HCT116 (cell line): ENCODE measurements around the gene USH1C. TPM values are rescaled to one million over a fixed set of nuclear protein-coding genes. Genes with fewer than 3 reads are reported as not detected.
A peak's percentile ranks its signal among the peaks of the same experiment; 100 is the strongest.

Experiments
- ATAC-seq: fragments of 200-7000 bp; cut with Tn5 transposase; 2 replicates; pipeline ENCODE4 v1.9.1; 2020; ENCODE audit warnings: mild to moderate bottlenecking, moderate library complexity
- BruUV-seq: library from RNA; stranded (reverse); fragments of 400-500 nt; replicated peaks from 2 replicates; lab custom pipeline; 2021; lab: Mats Ljungman, UMichigan
- CTCF ChIA-PET: fragments of 300-600 bp; sonication (Branson Sonifier 250); formaldehyde crosslinking; loops from one replicate; lab custom pipeline; 2021; ENCODE audit warnings: antibody characterized with exemption; lab: Charles Lee
- POLR2A ChIA-PET: fragments of 300-600, 350-600 bp; sonication (Branson Sonifier 250); formaldehyde crosslinking; loops from one replicate; lab custom pipeline; 2021; ENCODE audit warnings: antibody characterized with exemption; lab: Charles Lee
- RAD21 ChIA-PET, 2 experiments: fragments of 300-600 bp; sonication (Branson Sonifier 250); formaldehyde crosslinking; loops; one replicate each; lab custom pipeline; 2023; ENCODE audit warnings: low total read pairs in 2 of 2; ENCODE audit not compliant: uncharacterized antibody in 2 of 2, unreplicated experiment in 2 of 2, low non-redundant PET in 1 of 2; lab: Charles Lee
- DNase-seq: peaks from one replicate; pipeline ENCODE4 v3.0.0-alpha.2; 2010; ENCODE audit warnings: low read depth, low spot score
- H2AFZ ChIP-seq: fragments of 200-600 bp; shearing (Covaris generic), sonication (generic); 2 replicates; pipeline ENCODE4 v1.6.1; 2017; ENCODE audit warnings: low read depth, mixed run types, mixed read lengths, antibody characterized with exemption, low read length; ENCODE audit not compliant: poor library complexity, severe bottlenecking
- H3K27ac ChIP-seq: 2 replicates; pipeline ENCODE4 v1.5.1; 2012; ENCODE audit warnings: low read depth, low read length
- H3K27me3 ChIP-seq: fragments of 200-600 bp; sonication (generic); 2 replicates; pipeline ENCODE4 v1.6.1; 2016; ENCODE audit warnings: mixed run types, low read length, mixed read lengths; ENCODE audit not compliant: insufficient read depth
- H3K36me3 ChIP-seq, 2 experiments: fragments of 200-500 bp in 1 of 2; fragments of 200-600 bp in 1 of 2; sonication (Bioruptor generic) in 1 of 2; sonication (generic) in 1 of 2; 2 replicates each; pipeline versions ENCODE4 v1.5.1 to v1.6.1; 2014 to 2016; ENCODE audit warnings: low read length in 2 of 2, inconsistent platforms in 1 of 2, mixed read lengths in 1 of 2, mixed run types in 1 of 2; ENCODE audit not compliant: insufficient read depth in 2 of 2, control insufficient read depth in 1 of 2
- H3K4me1 ChIP-seq, 2 experiments: fragments of 200-600 bp in 1 of 2; sonication (generic) in 1 of 2; 2 replicates each; pipeline versions ENCODE4 v1.5.1 to v1.6.1; 2012 to 2017; ENCODE audit warnings: low read length in 2 of 2, inconsistent platforms in 1 of 2, mild to moderate bottlenecking in 1 of 2, mixed read lengths in 1 of 2, mixed run types in 1 of 2, moderate library complexity in 1 of 2; ENCODE audit not compliant: insufficient read depth in 2 of 2, control insufficient read depth in 1 of 2
- H3K4me2 ChIP-seq: fragments of 200-600 bp; sonication (generic); 2 replicates; pipeline ENCODE4 v1.6.1; 2017; ENCODE audit warnings: mixed run types, low read length, mixed read lengths
- H3K4me3 ChIP-seq, 2 experiments: fragments of 200-600 bp in 1 of 2; sonication (generic) in 1 of 2; replicated peaks in 1 of 2; 2 replicates each; pipeline ENCODE4 v1.5.1; 2011 to 2016; ENCODE audit warnings: low read length in 2 of 2, control low read depth in 1 of 2, low read depth in 1 of 2, mild to moderate bottlenecking in 1 of 2, mixed read lengths in 1 of 2, mixed run types in 1 of 2
- H3K79me2 ChIP-seq: fragments of 200-600 bp; sonication (generic); 2 replicates; pipeline ENCODE4 v1.6.1; 2017; ENCODE audit warnings: mild to moderate bottlenecking, mixed run types, low read length, moderate library complexity, mixed read lengths; ENCODE audit not compliant: insufficient read depth
- H3K9ac ChIP-seq: fragments of 200-600 bp; sonication (generic); 2 replicates; pipeline ENCODE4 v1.6.1; 2016; ENCODE audit warnings: low read length, mixed read lengths
- H3K9me2 ChIP-seq: fragments of 200-600 bp; sonication (generic), shearing (Covaris generic); 2 replicates; pipeline ENCODE4 v1.6.1; 2017; ENCODE audit warnings: mixed run types, mild to moderate bottlenecking, moderate library complexity; ENCODE audit not compliant: insufficient read depth
- H3K9me3 ChIP-seq, 2 experiments: fragments of 200-500 bp in 1 of 2; fragments of 200-600 bp in 1 of 2; sonication (Bioruptor generic) in 1 of 2; sonication (generic) in 1 of 2; 2 replicates each; pipeline ENCODE4 v1.6.1; 2014 to 2017; ENCODE audit warnings: low read length in 2 of 2, mixed read lengths in 2 of 2, inconsistent platforms in 1 of 2, low read depth in 1 of 2, mild to moderate bottlenecking in 1 of 2, mixed run types in 1 of 2, moderate library complexity in 1 of 2; ENCODE audit not compliant: control insufficient read depth in 1 of 2, insufficient read depth in 1 of 2
- H4K20me1 ChIP-seq: fragments of 200-600 bp; sonication (generic), shearing (Covaris generic); 2 replicates; pipeline ENCODE4 v1.6.1; 2017; ENCODE audit warnings: mixed run types, mild to moderate bottlenecking, moderate library complexity; ENCODE audit not compliant: insufficient read depth
- CBX3 ChIP-seq: IDR thresholded peaks from 2 replicates; pipeline ENCODE4 v1.6.1; 2012; ENCODE audit warnings: low read depth
- CEBPB ChIP-seq: IDR thresholded peaks from 2 replicates; pipeline ENCODE4 v1.6.1; 2012; ENCODE audit warnings: low read depth
- ELF1 ChIP-seq: IDR thresholded peaks from 2 replicates; pipeline ENCODE4 v1.6.1; 2012; ENCODE audit warnings: low read depth, borderline replicate concordance
- EZH2 ChIP-seq: fragments of 200-600 bp; sonication (generic); IDR thresholded peaks from 2 replicates; pipeline ENCODE4 v1.6.1; 2017; ENCODE audit warnings: antibody characterized with exemption, mixed run types
- EZH2phosphoT487 ChIP-seq: fragments of 200-600 bp; IDR thresholded peaks from 2 replicates; pipeline ENCODE4 v1.6.1; 2018; ENCODE audit warnings: antibody characterized with exemption, borderline replicate concordance
- FOSL1 ChIP-seq: IDR thresholded peaks from 2 replicates; pipeline ENCODE4 v1.6.1; 2012; ENCODE audit warnings: low read depth
- JUND ChIP-seq: IDR thresholded peaks from 2 replicates; pipeline ENCODE4 v1.6.1; 2012
- POLR2A ChIP-seq: IDR thresholded peaks from 2 replicates; pipeline ENCODE4 v1.7.0; 2011; ENCODE audit warnings: borderline replicate concordance; ENCODE audit not compliant: insufficient read depth, insufficient read length; ENCODE audit errors: extremely low read depth
- SIN3A ChIP-seq: IDR thresholded peaks from 2 replicates; pipeline ENCODE4 v1.6.1; 2012; ENCODE audit warnings: low read depth
- SP1 ChIP-seq: IDR thresholded peaks from 2 replicates; pipeline ENCODE4 v1.6.1; 2012; ENCODE audit warnings: low read depth
- SRF ChIP-seq: IDR thresholded peaks from 2 replicates; pipeline ENCODE4 v1.6.1; 2012; ENCODE audit warnings: low read depth
- TCF7L2 ChIP-seq: IDR thresholded peaks from 2 replicates; pipeline ENCODE4 v1.7.0; 2011; ENCODE audit warnings: borderline replicate concordance, inconsistent platforms; ENCODE audit not compliant: insufficient read depth, insufficient read length; ENCODE audit errors: extremely low read depth
- YY1 ChIP-seq: IDR thresholded peaks from 2 replicates; pipeline ENCODE4 v1.6.1; 2011; ENCODE audit warnings: low read length, low read depth, moderate library complexity, mild to moderate bottlenecking; ENCODE audit not compliant: insufficient replicate concordance; ENCODE audit errors: extremely low read depth
- ZFX ChIP-seq: fragments of 450-650 bp; IDR thresholded peaks from 2 replicates; pipeline ENCODE4 v1.6.1; 2017
- ZNF274 ChIP-seq: fragments of 200-500 bp; sonication (Bioruptor generic); IDR thresholded peaks from 2 replicates; pipeline ENCODE4 v1.6.1; 2014; ENCODE audit warnings: mild to moderate bottlenecking, low read depth, low read length, inconsistent platforms
- intact Hi-C: fragments of 100-400 bp; cut with micrococcal nuclease; formaldehyde crosslinking; loops from 2 replicates; pipeline ENCODE4 v1.10.0; 2022
- total RNA-seq: library from RNA; stranded (reverse); gene quantifications from one replicate; pipeline ENCODE4 v1.2.1, GENCODE V29; 2021; ENCODE audit not compliant: unreplicated experiment
- TF ChIP-seq, protein P1 (sequence below): IDR thresholded peaks from 2 replicates; pipeline ENCODE4 v1.6.1; 2012
- TF ChIP-seq, protein P2 (sequence below): IDR thresholded peaks from 2 replicates; pipeline ENCODE4 v1.6.1; 2012; ENCODE audit warnings: low read depth
- TF ChIP-seq, protein P3 (sequence below): IDR thresholded peaks from 2 replicates; pipeline ENCODE4 v1.6.1; 2012

Gene USH1C
- total RNA-seq, 1 experiment from 2014 or later = 13.4 TPM

DNA sequence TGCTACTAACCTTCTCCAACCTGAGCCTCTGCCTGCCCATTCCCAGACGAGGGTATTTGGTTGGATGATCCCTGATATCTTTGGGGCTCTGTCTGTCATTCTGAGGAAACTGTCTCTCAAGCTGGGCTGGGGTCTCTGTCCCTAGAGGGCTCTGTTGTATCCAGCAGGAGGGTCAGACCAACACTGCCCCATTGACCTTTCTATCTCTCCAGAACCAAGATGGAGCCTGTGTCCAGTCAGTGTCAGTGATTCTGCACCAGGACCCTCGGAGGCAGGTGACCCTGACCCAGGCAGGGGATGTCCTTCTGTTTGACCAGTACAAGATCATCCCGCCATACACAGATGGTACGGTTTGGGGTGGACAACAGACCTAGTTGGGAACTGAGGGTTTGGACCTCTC lies 24.7 kb upstream of the USH1C start:
- no peak overlapping the region for H2AFZ ChIP-seq
- CTCF ChIA-PET = no interaction called here
- no TSS peak for BruUV-seq

DNA sequence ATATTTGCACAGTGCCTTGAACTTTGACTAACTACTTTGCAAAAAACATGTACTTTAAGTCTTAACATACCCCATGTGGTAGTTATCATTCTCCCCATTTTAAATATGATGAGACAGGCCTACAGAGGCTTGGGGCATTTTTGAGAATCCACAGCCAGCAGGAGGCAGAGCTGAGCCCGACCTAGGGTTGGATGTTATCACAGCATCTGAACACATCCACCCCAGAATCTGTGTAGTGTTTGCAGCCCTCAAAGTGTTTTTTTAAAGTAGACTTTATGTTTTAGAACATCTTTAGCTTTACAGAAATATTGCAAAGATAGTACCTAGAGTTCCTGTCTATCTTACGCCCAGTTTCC lies 20.4 kb upstream of the USH1C start:
- POLR2A ChIA-PET = no interaction called here
- no TSS peak for BruUV-seq
- ATAC-seq (peak; percentile 55; the same call in 1 of the 2 replicates), DNase-seq (no peak)
- no peaks in the 10 kb centered on the region for H3K27me3 ChIP-seq
- H3K4me1 ChIP-seq = peaks cover 0 to 5% of the 10 kb centered on the region in 2 experiments; a peak in 2 of 4 replicates
- no peaks in the 10 kb centered on the region for H3K9me2 ChIP-seq
- no peaks in the 10 kb centered on the region for H3K79me2 ChIP-seq
- H3K36me3 ChIP-seq = no peaks in the 10 kb centered on the region
- no peak overlapping the region for H2AFZ ChIP-seq
- intact Hi-C loops = no loop called here
- H3K4me3 ChIP-seq = no peak overlapping the region
- H3K9ac ChIP-seq = no peak overlapping the region
- no peaks in the 10 kb centered on the region for H3K9me3 ChIP-seq
- CTCF ChIA-PET = interaction anchor here (0.9 to 2.4 kb wide), 2 partner anchors 11 to 17 kb away, joined by 3 to 6 read pairs; no protein-coding TSS in a partner anchor
- no peak overlapping the region for H3K27ac ChIP-seq
- RAD21 ChIA-PET = no interaction called here
- no peaks in the 10 kb centered on the region for H4K20me1 ChIP-seq
- no peak overlapping the region for H3K4me2 ChIP-seq
- TF ChIP-seq SIN3A = no peak
- TF ChIP-seq EZH2 = no peak
- no peak for TF ChIP-seq POLR2A
- TF ChIP-seq, protein P1, sequence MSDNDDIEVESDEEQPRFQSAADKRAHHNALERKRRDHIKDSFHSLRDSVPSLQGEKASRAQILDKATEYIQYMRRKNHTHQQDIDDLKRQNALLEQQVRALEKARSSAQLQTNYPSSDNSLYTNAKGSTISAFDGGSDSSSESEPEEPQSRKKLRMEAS = no peak
- TF ChIP-seq ZNF274 = no peak
- TF ChIP-seq ZFX = no peak
- no peak for TF ChIP-seq TCF7L2
- TF ChIP-seq ELF1 = no peak
- no peak for TF ChIP-seq YY1
- no peak for TF ChIP-seq SP1
- TF ChIP-seq FOSL1 = no peak
- TF ChIP-seq, protein P2, sequence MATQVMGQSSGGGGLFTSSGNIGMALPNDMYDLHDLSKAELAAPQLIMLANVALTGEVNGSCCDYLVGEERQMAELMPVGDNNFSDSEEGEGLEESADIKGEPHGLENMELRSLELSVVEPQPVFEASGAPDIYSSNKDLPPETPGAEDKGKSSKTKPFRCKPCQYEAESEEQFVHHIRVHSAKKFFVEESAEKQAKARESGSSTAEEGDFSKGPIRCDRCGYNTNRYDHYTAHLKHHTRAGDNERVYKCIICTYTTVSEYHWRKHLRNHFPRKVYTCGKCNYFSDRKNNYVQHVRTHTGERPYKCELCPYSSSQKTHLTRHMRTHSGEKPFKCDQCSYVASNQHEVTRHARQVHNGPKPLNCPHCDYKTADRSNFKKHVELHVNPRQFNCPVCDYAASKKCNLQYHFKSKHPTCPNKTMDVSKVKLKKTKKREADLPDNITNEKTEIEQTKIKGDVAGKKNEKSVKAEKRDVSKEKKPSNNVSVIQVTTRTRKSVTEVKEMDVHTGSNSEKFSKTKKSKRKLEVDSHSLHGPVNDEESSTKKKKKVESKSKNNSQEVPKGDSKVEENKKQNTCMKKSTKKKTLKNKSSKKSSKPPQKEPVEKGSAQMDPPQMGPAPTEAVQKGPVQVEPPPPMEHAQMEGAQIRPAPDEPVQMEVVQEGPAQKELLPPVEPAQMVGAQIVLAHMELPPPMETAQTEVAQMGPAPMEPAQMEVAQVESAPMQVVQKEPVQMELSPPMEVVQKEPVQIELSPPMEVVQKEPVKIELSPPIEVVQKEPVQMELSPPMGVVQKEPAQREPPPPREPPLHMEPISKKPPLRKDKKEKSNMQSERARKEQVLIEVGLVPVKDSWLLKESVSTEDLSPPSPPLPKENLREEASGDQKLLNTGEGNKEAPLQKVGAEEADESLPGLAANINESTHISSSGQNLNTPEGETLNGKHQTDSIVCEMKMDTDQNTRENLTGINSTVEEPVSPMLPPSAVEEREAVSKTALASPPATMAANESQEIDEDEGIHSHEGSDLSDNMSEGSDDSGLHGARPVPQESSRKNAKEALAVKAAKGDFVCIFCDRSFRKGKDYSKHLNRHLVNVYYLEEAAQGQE = no peak
- no peak for TF ChIP-seq JUND
- no peak for TF ChIP-seq SRF
- no peak for TF ChIP-seq EZH2phosphoT487

More for the DNA sequence above, 24.7 kb upstream of the USH1C start:
- POLR2A ChIA-PET = no interaction called here
- no peak overlapping the region for H3K9ac ChIP-seq
- no peaks in the 10 kb centered on the region for H3K79me2 ChIP-seq
- H3K4me2 ChIP-seq = no peak overlapping the region
- no peaks in the 10 kb centered on the region for H3K9me2 ChIP-seq
- no peaks in the 10 kb centered on the region for H4K20me1 ChIP-seq
- no peaks in the 10 kb centered on the region for H3K9me3 ChIP-seq
- H3K27ac ChIP-seq = no peak overlapping the region
- no peaks in the 10 kb centered on the region for H3K4me1 ChIP-seq
- H3K36me3 ChIP-seq = no peaks in the 10 kb centered on the region
- DNase-seq = no peak
- no peak for ATAC-seq
- no peak for TF ChIP-seq SIN3A
- TF ChIP-seq EZH2phosphoT487 = no peak
- TF ChIP-seq SP1 = no peak
- no peak for TF ChIP-seq CBX3
- TF ChIP-seq, protein P3, sequence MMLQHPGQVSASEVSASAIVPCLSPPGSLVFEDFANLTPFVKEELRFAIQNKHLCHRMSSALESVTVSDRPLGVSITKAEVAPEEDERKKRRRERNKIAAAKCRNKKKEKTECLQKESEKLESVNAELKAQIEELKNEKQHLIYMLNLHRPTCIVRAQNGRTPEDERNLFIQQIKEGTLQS = no peak
- no peak for TF ChIP-seq CEBPB
- TF ChIP-seq JUND = no peak
- TF ChIP-seq, protein P1 = no peak
- TF ChIP-seq ZFX = no peak
- intact Hi-C loops = no loop called here
- RAD21 ChIA-PET = no interaction called here
- H3K4me3 ChIP-seq = no peak overlapping the region
- H3K27me3 ChIP-seq = no peaks in the 10 kb centered on the region; the same call in 1 of the 2 replicates
